SK-N-SH treated with all-trans-retinoic acid at 6 μM for 48 hours (cell line): ENCODE data around the gene CHRNA4.

Experiments
- ATAC-seq: fragments of 200-7000 bp; cut with Tn5 transposase; 3 replicates; pipeline ENCODE4 v1.9.1; 2020; ENCODE audit warnings: mild to moderate bottlenecking, moderate library complexity
- ARNTL ChIP-seq: fragments of 450-650 bp; formaldehyde crosslinking; IDR thresholded peaks from 2 replicates; pipeline ENCODE4 v1.5.0; 2020; ENCODE audit warnings: low read depth, mild to moderate bottlenecking, moderate library complexity, borderline replicate concordance
- BACH2 ChIP-seq: fragments of 250-450 bp; sonication (Bioruptor Pico); IDR thresholded peaks from 2 replicates; pipeline ENCODE4 v1.9.0; 2021; ENCODE audit warnings: mild to moderate bottlenecking, borderline replicate concordance
- CREB5 ChIP-seq: fragments of 250-450 bp; sonication (Bioruptor Pico); IDR thresholded peaks from 2 replicates; pipeline ENCODE4 v1.5.1; 2020; ENCODE audit warnings: low read depth, mild to moderate bottlenecking, moderate library complexity
- CSDC2 ChIP-seq: fragments of 250-450 bp; sonication (Bioruptor Pico); IDR thresholded peaks from 2 replicates; pipeline ENCODE4 v1.5.0; 2020; ENCODE audit warnings: mild to moderate bottlenecking, moderate library complexity
- GLIS3 ChIP-seq: fragments of 250-450 bp; sonication (Bioruptor Pico); IDR thresholded peaks from 2 replicates; pipeline ENCODE4 v1.5.0; 2020; ENCODE audit warnings: mild to moderate bottlenecking, moderate library complexity
- ISL1 ChIP-seq: fragments of 250-450 bp; sonication (Bioruptor Pico); IDR thresholded peaks from 2 replicates; pipeline ENCODE4 v2.1.2; 2022; ENCODE audit warnings: mild to moderate bottlenecking, moderate library complexity
- OSR1 ChIP-seq: fragments of 250-450 bp; sonication (Bioruptor Pico); IDR thresholded peaks from 2 replicates; pipeline ENCODE4 v1.8.0; 2022; ENCODE audit warnings: moderate library complexity, mild to moderate bottlenecking, inconsistent platforms
- PATZ1 ChIP-seq: fragments of 250-450 bp; sonication (Bioruptor Pico); IDR thresholded peaks from 2 replicates; pipeline ENCODE4 v1.8.0; 2020; ENCODE audit warnings: mild to moderate bottlenecking, moderate library complexity, borderline replicate concordance
- PPARA ChIP-seq: fragments of 250-450 bp; sonication (Bioruptor Pico); IDR thresholded peaks from 2 replicates; pipeline ENCODE4 v1.5.0; 2020; ENCODE audit warnings: mild to moderate bottlenecking, borderline replicate concordance
- RARB ChIP-seq: fragments of 250-450 bp; sonication (Bioruptor Pico); IDR thresholded peaks from 2 replicates; pipeline ENCODE4 v1.8.0; 2021; ENCODE audit warnings: mild to moderate bottlenecking, moderate library complexity
- SNAI2 ChIP-seq: fragments of 250-450 bp; sonication (Bioruptor Pico); IDR thresholded peaks from 2 replicates; pipeline ENCODE4 v1.5.0; 2020; ENCODE audit warnings: mild to moderate bottlenecking, moderate library complexity
- TCF4 ChIP-seq: fragments of 250-450 bp; sonication (Bioruptor Pico); IDR thresholded peaks from 2 replicates; pipeline ENCODE4 v1.8.0; 2021; ENCODE audit warnings: mild to moderate bottlenecking, moderate library complexity, borderline replicate concordance
- TOX ChIP-seq: fragments of 250-450 bp; sonication (Bioruptor Pico); IDR thresholded peaks from 2 replicates; pipeline ENCODE4 v1.8.0; 2021; ENCODE audit warnings: mild to moderate bottlenecking, moderate library complexity, borderline replicate concordance
- TSHZ2 ChIP-seq: fragments of 250-450 bp; sonication (Bioruptor Pico); IDR thresholded peaks from 2 replicates; pipeline ENCODE4 v1.5.0; 2020; ENCODE audit warnings: mild to moderate bottlenecking, moderate library complexity
- ZC3H10 ChIP-seq: fragments of 250-450 bp; sonication (Bioruptor Pico); IDR thresholded peaks from 2 replicates; pipeline ENCODE4 v1.5.1; 2021; ENCODE audit warnings: mild to moderate bottlenecking, moderate library complexity
- ZFP30 ChIP-seq: fragments of 450-650 bp; formaldehyde crosslinking; IDR thresholded peaks from 2 replicates; pipeline ENCODE4 v1.5.0; 2022; ENCODE audit warnings: mild to moderate bottlenecking, moderate library complexity
- ZNF565 ChIP-seq: fragments of 450-650 bp; formaldehyde crosslinking; conservative IDR thresholded peaks from 2 replicates; pipeline ENCODE4 v1.5.0; 2020; ENCODE audit warnings: low read depth, mild to moderate bottlenecking, moderate library complexity
- ZNF70 ChIP-seq: fragments of 450-650 bp; formaldehyde crosslinking; IDR thresholded peaks from 2 replicates; pipeline ENCODE4 v1.5.0; 2020; ENCODE audit warnings: mild to moderate bottlenecking, moderate library complexity
- ZNF8 ChIP-seq: fragments of 450-650 bp; formaldehyde crosslinking; IDR thresholded peaks from 2 replicates; pipeline ENCODE4 v1.5.0; 2020; ENCODE audit warnings: mild to moderate bottlenecking, moderate library complexity
- TF ChIP-seq, protein P1 (sequence below): fragments of 250-450 bp; sonication (Bioruptor Pico); IDR thresholded peaks from 2 replicates; pipeline ENCODE4 v1.5.1; 2021; ENCODE audit warnings: mild to moderate bottlenecking, moderate library complexity
- TF ChIP-seq, protein P2 (sequence below): fragments of 250-450 bp; sonication (Bioruptor Pico); IDR thresholded peaks from 2 replicates; pipeline ENCODE4 v1.8.0; 2021; ENCODE audit warnings: low read depth, mild to moderate bottlenecking, moderate library complexity, borderline replicate concordance

CHRNA4 gene

DNA sequence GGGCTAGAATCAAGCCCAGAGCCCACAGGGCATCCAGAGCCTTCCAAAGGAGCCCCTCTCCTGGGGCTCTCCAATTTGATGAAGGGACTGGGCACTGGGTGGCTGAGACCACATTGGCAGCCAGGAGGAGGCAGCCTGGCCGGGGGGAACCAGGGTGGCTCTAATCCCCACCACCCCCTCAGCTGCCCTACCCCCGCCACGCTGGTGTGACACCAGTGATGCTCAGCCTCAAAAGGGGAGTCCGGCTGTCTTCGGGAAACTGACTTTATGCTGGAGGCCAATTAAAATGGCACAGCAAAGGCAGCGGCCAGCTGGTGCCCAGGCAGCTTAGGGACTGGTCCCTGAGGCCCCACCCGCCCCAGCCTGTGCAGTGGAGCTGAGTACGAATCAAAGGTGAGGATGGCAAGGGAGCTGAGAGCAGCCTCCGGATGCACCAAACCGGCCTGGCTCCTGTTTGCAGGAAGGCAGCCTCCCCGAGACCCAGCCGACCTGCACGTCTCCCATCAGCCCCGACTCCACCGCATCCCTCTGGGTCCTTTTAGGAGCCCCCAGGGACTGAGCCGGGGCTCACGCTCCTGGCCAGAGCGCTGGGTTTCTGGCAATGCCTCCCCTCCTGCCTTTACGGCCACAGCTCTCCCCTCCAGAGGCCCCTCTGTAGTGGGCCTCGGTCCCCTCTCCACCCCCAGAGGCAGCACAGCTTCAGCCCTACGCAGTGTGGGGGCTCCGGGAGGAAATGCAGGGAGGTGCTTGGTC is 28.5 kb downstream of the CHRNA4 start:
- no peak for ATAC-seq
- TF ChIP-seq TSHZ2 (no peak), CREB5 (no peak), TOX (CRISPR knock-in tag) (no peak), RARB (no peak), ZNF70 (CRISPR knock-in tag) (no peak), ZC3H10 (CRISPR knock-in tag) (no peak), ARNTL (CRISPR knock-in tag) (no peak), TCF4 (CRISPR knock-in tag) (no peak)
- TF ChIP-seq, protein P1, sequence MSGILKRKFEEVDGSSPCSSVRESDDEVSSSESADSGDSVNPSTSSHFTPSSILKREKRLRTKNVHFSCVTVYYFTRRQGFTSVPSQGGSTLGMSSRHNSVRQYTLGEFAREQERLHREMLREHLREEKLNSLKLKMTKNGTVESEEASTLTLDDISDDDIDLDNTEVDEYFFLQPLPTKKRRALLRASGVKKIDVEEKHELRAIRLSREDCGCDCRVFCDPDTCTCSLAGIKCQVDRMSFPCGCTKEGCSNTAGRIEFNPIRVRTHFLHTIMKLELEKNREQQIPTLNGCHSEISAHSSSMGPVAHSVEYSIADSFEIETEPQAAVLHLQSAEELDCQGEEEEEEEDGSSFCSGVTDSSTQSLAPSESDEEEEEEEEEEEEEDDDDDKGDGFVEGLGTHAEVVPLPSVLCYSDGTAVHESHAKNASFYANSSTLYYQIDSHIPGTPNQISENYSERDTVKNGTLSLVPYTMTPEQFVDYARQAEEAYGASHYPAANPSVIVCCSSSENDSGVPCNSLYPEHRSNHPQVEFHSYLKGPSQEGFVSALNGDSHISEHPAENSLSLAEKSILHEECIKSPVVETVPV, result no peak

GRCh38 chr20:63331741-63332400 is 29.3 kb downstream of the CHRNA4 start:
- TF ChIP-seq ISL1 (CRISPR knock-in tag), result no peak
- TF ChIP-seq PATZ1 (CRISPR knock-in tag), result no peak
- no peak for TF ChIP-seq ZNF70 (CRISPR knock-in tag)
- no peak for TF ChIP-seq TSHZ2
- no peak for TF ChIP-seq CREB5
- no peak for TF ChIP-seq SNAI2
- TF ChIP-seq ZNF565 (CRISPR knock-in tag), result no peak
- TF ChIP-seq ZFP30 (CRISPR knock-in tag), result no peak
- TF ChIP-seq, protein P1, result no peak
- no peak for TF ChIP-seq BACH2 (CRISPR knock-in tag)
- no peak for TF ChIP-seq TCF4 (CRISPR knock-in tag)
- TF ChIP-seq TOX (CRISPR knock-in tag), result no peak
- TF ChIP-seq PPARA (CRISPR knock-in tag), result no peak
- TF ChIP-seq ZNF8 (CRISPR knock-in tag), result no peak
- no peak for TF ChIP-seq ZC3H10 (CRISPR knock-in tag)
- TF ChIP-seq OSR1 (CRISPR knock-in tag), result no peak
- TF ChIP-seq, protein P2, sequence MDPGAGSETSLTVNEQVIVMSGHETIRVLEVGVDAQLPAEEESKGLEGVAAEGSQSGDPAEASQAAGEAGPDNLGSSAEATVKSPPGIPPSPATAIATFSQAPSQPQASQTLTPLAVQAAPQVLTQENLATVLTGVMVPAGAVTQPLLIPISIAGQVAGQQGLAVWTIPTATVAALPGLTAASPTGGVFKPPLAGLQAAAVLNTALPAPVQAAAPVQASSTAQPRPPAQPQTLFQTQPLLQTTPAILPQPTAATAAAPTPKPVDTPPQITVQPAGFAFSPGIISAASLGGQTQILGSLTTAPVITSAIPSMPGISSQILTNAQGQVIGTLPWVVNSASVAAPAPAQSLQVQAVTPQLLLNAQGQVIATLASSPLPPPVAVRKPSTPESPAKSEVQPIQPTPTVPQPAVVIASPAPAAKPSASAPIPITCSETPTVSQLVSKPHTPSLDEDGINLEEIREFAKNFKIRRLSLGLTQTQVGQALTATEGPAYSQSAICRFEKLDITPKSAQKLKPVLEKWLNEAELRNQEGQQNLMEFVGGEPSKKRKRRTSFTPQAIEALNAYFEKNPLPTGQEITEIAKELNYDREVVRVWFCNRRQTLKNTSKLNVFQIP (CRISPR knock-in tag), result no peak
- no peak for TF ChIP-seq CSDC2 (CRISPR knock-in tag)
- TF ChIP-seq GLIS3 (CRISPR knock-in tag), result no peak
- ATAC-seq, result no peak
